Stimulated activated CD8-positive, alpha-beta memory T cell treated with anti-CD3 and anti-CD28 coated beads, Interleukin-15, amount 100 ng/mL, for 4 hours (primary cell): ENCODE results near the gene SLC30A3.
"Not testable (repeated sequence)": the region's sequence is repeated elsewhere in the genome, so short reads cannot be mapped to it uniquely, and the experiment has no call there.

Experiments used
- DNase-seq, 2 donors: peaks; one replicate each; pipeline ENCODE4 v3.0.0-alpha.2; 2020; ENCODE audit warnings: low read depth in 2 of 2

The SLC30A3 gene

DNA sequence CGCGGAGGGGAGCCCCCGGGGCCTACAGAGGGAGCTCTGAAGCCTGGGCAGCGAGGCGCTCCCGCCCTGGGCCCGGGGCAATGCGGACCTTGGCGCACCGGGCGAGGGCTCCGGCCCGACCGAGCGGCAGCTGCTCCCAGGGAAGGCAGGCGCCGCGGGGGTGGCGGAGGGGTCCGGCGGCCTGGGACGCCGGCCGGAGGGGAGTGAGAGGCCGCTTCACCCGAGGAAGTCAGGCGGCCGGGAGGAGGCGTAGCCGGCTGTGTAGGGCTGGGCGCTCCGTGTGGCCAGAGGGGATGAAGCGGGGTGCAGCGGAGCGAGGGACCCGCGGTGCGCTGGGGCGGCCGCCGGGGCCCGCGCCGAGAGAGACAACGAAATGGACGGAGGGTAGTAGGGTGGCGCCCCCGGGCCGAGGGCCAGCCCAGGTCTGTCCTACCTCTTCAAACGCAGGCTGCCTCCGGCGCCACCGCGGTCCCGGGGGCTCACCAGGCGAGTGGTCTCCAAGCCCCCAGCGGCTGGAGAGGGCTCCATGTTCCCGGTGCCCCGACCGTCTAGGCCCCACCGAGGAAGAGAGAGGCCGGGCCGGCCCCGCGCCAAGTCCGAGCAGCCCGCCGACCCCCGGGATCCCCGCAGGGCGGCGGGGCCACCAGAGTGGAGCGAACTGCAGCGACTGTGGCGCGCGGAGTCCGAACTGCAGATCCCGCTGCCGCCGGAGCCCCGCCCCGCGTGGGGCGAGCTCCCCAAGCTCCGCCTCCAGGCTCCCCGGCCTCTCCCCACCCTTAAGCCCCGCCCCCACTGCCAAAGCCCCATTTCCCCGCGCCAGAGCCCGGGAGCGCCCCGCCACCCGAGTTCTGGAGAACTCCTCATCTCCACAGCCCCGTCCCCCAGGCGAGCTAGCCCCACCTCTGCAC, at the start of gene SLC30A3:
Gene SLC30A3, minus strand, starts transcription at position 669 of the 908 bp plus-strand sequence. Its CDS starts 141 bp downstream, at position 528.
- DNase-seq, result peak; percentile 41 to 44

DNA sequence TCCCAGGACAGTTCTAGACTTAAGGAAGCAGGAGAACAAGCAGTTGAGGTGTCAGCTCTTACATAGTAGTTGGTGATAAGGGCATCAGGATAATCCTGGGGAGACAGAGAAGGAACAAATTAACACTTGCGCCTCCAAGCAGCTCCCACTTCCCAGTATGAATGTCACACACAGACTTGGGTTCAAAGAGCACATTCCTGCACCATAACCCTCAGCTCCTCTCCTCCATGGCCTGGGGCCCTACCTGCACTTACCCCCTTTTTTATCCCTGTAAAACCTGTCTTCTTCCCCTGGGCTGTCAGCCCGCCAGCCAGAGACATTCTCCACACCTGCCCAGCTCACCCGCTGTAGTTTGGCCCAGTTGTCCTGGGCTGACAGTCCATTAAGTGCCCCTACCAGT, 49.3 kb upstream of the SLC30A3 start:
- DNase-seq, result no peak

DNA sequence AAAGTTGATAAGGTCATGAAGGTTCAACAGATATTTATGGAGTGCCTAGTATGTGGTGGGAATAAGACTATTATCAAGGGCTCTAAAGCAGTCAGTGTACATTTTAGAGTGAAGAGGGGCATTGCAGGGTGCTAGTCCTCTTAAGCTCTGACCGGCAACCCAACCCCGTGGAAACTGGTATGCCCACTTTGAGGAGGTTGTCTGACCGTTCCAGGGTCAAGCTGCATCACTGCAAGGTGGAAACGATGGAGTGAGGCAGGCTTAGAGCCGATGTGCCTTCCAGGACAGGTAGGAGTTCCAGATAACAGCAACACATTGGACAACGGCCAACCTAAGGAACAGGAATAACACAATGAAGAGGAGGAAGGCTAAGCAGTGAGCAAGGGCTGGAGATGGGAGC, 46.8 kb upstream of the SLC30A3 start:
- no peak for DNase-seq

- DNase-seq, result no peak
Observed at GRCh38 chr2:27308359-27308881, 45.6 kb upstream of the SLC30A3 start, which contains the start of gene UCN. Gene UCN (minus strand): TSS chr2:27308445. CDS start chr2:27307895, 550 bp downstream.

DNA sequence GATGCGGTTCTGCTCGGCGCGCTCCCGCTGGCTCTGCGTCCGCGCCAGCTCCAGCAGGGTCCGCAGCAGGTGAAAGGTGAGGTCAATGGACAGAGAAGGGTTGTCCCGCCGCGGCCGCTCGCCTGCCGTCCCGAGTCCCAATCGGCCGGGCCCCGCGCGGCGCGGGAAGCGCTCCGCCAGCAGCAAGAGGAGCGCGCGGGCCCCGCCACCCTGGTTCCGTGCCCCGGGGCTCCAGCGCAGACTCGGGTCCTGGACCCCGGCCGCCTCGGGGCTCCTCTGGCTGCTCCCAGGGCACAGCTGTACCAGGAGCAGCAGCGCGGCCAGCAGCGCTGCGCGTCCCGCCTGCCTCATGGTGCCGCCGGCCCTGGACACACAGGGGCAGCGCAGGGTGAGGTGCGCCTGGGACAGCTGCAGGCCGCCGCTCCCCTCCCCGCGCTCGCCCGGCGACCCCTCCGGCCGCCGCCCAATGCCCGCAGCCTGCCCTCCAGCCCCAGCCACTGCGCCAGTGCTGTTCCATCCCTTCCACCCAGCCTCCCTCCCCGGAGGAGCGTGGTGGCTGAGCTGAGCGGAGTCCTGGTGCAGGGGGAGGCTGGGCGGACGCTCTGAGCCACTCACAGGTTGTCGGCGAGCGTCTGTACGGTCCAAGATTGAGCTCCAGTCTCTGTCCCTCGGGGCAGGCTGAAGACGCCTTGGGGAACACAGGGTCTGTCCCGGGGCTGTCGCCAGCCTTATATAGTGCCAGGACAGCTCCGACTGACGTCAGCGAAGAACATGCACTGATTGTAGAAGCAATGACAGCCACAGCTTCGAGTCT, 44.9 kb upstream of the SLC30A3 start:
- DNase-seq, result no peak

GRCh38 chr2:27307287-27307544, 44.4 kb upstream of the SLC30A3 start:
- no peak for DNase-seq

GRCh38 chr2:27306573-27307286, 43.9 kb upstream of the SLC30A3 start:
- peak in 1 of 2 donors; percentile 26 for DNase-seq

DNA sequence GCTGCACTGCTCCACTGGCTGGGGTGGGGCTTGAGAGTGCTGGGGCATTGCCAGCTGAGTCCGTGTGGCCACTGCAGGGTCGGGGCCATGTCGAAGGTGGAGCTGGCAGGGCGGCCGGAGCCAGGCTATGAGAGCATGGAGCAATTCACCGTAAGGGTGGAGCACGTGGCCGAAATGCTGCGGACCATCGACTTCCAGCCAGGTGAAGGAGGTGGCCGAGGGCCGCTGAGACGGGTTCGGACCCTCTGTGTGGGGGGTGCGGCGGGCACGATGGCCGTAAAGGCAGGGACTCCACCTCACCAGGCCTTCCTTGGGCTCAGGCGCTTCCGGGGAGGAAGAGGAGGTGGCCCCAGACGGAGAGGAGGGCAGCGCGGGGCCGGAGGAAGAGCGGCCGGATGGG, 43.3 kb upstream of the SLC30A3 start:
- no peak for DNase-seq

- DNase-seq, result no peak
Observed at GRCh38 chr2:27305516-27305915, 42.7 kb upstream of the SLC30A3 start.

DNA sequence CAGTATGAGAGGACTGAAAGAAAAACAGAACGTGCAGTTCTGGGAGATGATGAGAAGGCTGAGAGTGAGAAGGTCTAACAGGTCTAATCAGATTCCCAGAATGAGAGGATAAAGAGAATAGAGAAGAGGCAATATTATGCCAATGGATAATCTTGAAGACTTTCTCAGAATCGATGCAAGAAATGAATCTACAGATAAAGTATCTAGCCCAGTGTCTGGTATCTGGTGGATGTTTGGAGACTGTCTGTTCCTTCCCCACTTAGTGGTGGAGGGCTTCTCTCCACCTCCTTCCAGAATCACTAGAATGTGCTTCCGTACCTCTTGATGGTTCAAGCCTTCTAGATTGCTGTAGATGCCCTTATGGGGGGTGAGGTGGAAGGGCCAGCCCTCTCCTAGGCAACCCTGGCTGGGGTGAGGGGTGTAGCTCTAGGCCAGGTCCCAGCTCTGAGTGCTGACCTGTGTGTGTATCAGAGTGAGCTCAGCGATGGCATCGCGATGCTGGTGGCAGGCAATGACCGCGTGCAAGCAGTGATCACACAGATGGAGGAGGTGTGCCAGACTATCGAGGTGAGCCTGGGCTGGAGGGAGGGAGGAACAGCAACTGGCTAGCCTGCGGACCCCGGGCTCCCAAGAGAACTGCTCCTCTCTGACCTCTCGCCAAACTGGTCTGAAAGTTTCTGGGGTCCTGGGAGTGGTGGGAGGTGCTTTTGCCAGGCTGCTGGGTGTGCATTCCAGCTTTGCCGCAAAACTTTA, 41.8 kb upstream of the SLC30A3 start:
- DNase-seq, result no peak

DNA sequence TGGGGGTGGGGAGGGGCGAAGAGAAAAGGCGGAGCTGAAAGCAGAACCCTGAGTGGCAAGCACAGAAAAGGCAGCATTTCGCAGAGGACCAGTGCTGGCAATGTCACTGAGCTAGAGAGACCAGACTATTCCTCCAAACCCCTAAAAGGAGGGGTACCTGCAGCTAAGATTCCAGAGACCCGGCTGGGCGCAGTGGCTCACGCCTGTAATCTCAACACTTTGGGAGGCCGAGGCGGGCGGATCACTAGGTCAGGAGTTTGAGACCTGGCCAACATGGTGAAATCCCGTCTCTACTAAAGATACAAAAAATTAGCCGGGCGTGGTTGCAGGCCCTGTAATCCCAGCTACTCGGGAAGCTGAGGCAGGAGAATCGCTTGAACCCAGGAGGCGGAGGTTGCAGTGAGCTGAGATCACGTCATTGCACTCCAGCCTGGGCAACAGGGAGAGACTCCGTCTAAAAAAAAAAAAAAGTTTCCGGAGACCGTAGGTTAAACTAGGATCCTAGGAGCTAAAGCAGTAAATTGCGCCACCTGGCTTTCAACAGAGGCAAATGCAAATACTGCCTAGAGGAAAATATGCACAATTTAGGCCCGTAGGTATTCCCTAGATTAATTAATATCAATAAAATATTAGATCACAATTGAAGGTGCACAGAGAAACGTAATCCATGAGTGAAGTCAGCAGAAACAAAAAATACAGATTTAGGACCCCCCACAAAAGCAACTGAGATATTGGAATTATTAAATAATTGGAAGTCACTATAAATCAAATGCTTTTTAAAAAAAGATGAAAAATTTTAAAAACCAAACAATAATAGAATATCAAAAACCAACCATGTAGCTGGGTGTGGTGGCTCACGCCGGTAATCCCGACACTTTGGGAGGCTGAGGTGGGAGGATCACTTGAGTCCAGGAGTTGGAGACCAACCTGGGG, 40.5 kb upstream of the SLC30A3 start:
- no peak for DNase-seq

DNA sequence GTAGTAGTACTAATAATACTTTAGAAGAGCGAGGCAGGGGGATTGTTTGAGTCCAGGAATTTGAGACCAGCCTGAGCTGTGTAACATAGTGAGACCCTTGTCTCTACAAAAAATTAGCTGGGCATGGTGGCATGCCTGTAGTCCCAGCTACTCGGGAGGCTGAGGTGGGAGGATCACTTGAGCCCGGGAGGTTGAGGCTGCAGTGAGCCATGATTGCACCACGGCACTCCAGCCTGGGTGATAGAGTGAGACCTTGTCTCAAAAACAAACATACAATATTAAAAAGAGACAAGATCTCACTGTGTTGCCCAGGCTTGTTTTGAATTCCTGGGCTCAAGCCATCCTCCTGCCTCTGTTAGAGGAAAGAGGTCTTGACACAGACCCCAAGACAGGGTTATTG, 37.8 kb upstream of the SLC30A3 start:
- not testable (repeated sequence) for DNase-seq

DNA sequence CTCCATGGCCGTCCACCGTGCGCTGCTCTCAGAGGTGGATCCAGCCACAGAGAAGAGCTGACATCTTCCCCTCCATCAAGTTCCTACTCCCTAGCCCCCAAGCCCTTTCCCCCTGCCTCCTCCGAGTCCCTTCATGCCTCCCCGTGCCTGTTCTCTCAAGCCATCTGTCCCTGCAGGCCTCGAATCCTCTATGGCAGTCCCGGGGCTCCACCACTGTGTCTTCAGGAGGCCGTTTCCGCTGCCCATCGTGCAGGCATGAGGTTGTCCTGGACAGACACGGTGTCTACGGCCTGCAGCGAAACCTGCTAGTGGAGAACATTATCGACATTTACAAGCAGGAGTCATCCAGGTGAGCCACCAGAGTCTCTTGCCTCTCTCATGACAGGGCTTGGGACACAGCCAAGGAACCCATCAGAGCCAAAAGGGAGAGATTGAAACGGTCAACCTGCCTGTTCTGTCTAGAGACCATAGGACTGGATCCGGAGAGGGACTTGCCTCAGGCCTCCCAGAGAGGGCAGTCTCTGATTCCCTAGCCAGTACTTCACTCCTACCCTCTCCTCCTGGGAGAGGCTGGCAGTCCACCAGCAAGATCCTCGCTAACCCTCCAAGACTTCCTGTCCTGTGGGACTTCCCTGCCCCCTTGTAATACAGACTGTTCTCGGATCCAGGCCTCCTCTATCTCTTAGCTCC, 35.7 kb upstream of the SLC30A3 start:
- no peak for DNase-seq

DNA sequence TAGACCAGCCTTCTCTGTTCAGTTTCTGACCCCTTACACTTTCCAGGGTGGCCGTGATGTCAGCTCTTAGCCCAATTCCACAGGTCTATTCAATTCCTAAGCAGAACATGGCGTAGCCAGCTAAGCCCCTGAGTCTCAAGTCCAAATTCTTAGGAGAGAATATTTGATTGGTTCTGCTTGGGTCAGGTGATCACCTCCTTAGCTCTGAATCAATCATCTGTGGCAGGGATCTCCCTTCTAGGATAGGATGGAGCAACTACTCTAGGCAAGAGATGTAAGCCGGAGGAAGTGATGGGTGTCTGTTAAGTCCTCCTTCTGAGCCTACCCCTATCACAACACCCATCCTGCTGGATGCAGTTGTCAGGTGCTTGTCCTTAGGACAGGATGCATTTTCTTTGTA, 34.3 kb upstream of the SLC30A3 start:
- DNase-seq, result no peak

- no peak for DNase-seq
Observed at GRCh38 chr2:27296481-27296880, 33.6 kb upstream of the SLC30A3 start.

GRCh38 chr2:27294928-27295327, 32.1 kb upstream of the SLC30A3 start:
- DNase-seq, result no peak

- no peak for DNase-seq
Observed at GRCh38 chr2:27291865-27292264, 29.0 kb upstream of the SLC30A3 start.

- DNase-seq, result no peak
Observed at GRCh38 chr2:27290549-27290948, 27.7 kb upstream of the SLC30A3 start.

DNA sequence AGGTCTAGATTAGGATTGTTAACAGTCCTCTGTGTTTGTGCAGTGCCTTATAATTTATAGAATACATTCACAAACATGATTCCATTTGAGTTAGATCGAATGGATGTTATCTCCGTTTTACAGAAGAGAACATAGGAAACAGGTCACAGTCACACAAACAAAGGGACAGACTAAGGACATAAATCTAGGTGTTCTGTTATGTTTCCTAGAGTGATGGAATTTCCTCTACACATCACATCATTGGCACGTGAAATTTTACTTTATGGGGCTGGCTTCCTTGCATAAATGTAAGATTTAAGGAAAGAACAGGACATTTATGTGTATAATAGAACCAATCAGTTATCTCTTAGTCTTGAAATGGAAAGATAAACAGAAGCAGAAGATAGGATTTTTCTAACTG, 25.8 kb upstream of the SLC30A3 start:
- DNase-seq, result no peak

DNA sequence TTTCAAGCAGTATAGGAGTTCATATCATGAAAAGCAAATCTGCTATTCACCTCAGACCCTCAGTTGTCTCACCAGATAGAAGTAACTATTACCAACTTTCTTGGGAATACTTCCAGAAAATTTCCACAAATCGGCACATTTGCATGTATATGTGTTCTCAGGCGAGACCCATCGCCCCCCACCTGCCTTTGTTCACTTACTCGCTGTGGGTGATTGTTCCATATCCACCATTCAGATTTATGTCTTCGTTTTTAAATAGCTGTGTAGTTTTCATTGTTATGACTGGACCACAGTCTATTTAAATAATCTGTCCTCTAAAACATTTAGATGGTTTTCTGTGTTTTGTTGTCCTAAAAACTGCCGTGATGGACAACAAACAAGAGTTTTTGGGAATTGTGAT, 22.6 kb upstream of the SLC30A3 start:
- no peak for DNase-seq
